Measurements from ENCODE around the gene VWA8. TPM values are rescaled to one million over a fixed set of nuclear protein-coding genes. Genes with fewer than 3 reads are reported as not detected.

VWA8 gene
- total RNA-seq, 1 donor from 2014 or later, result 14.6 TPM

- no peak overlapping the region for H3K4me3 ChIP-seq (ENCODE audit: low read depth, low read length)
- no peak for DNase-seq (ENCODE audit: low read depth)
- H3K36me3 ChIP-seq (ENCODE audit: control insufficient read depth, insufficient read depth, low read length), result no peaks in the 10 kb centered on the region
- H3K27me3 ChIP-seq (ENCODE audit: control insufficient read depth, insufficient read depth, low read length), result no peaks in the 10 kb centered on the region
- no peak for TF ChIP-seq CTCF (IDR thresholded peaks at IDR 0.05; ENCODE audit: insufficient read depth, low read length, poor library complexity, severe bottlenecking)
These were observed 175.3 kb downstream of the VWA8 start for GRCh38 chr13:41785402-41786172.

- H3K27me3 ChIP-seq (ENCODE audit: control insufficient read depth, insufficient read depth, low read length), result no peaks in the 10 kb centered on the region
- no peak overlapping the region for H3K4me3 ChIP-seq (ENCODE audit: low read depth, low read length)
- H3K36me3 ChIP-seq (ENCODE audit: control insufficient read depth, insufficient read depth, low read length), result no peaks in the 10 kb centered on the region
- no peak for TF ChIP-seq CTCF (IDR thresholded peaks at IDR 0.05; ENCODE audit: insufficient read depth, low read length, poor library complexity, severe bottlenecking)
- no peak for DNase-seq (ENCODE audit: low read depth)
These were observed 178.8 kb downstream of the VWA8 start for GRCh38 chr13:41782086-41782485.

GRCh38 chr13:41780715-41781706, 179.9 kb downstream of the VWA8 start:
- H3K36me3 ChIP-seq (ENCODE audit: control insufficient read depth, insufficient read depth, low read length), result no peaks in the 10 kb centered on the region
- no peaks in the 10 kb centered on the region for H3K27me3 ChIP-seq (ENCODE audit: control insufficient read depth, insufficient read depth, low read length)
- no peak for DNase-seq (ENCODE audit: low read depth)
- no peak overlapping the region for H3K4me3 ChIP-seq (ENCODE audit: low read depth, low read length)
- no peak for TF ChIP-seq CTCF (IDR thresholded peaks at IDR 0.05; ENCODE audit: insufficient read depth, low read length, poor library complexity, severe bottlenecking)

GRCh38 chr13:41775251-41775650, 185.7 kb downstream of the VWA8 start:
- H3K27me3 ChIP-seq (ENCODE audit: control insufficient read depth, insufficient read depth, low read length), result no peaks in the 10 kb centered on the region
- TF ChIP-seq CTCF (IDR thresholded peaks at IDR 0.05; ENCODE audit: insufficient read depth, low read length, poor library complexity, severe bottlenecking), result no peak

GRCh38 chr13:41774605-41775218, 186.2 kb downstream of the VWA8 start:
- no peak for TF ChIP-seq CTCF (IDR thresholded peaks at IDR 0.05; ENCODE audit: insufficient read depth, low read length, poor library complexity, severe bottlenecking)
- DNase-seq (ENCODE audit: low read depth), result no peak
- no peaks in the 10 kb centered on the region for H3K27me3 ChIP-seq (ENCODE audit: control insufficient read depth, insufficient read depth, low read length)
- H3K4me3 ChIP-seq (ENCODE audit: low read depth, low read length), result no peak overlapping the region
- no peaks in the 10 kb centered on the region for H3K36me3 ChIP-seq (ENCODE audit: control insufficient read depth, insufficient read depth, low read length)

More at GRCh38 chr13:41775251-41775650, 185.7 kb downstream of the VWA8 start:
- no peak overlapping the region for H3K4me3 ChIP-seq (ENCODE audit: low read depth, low read length)
- H3K36me3 ChIP-seq (ENCODE audit: control insufficient read depth, insufficient read depth, low read length), result no peaks in the 10 kb centered on the region
- no peak for DNase-seq (ENCODE audit: low read depth)
